Measurements from ENCODE around the gene C16orf96. TPM values are rescaled to one million over a fixed set of nuclear protein-coding genes. Genes with fewer than 3 reads are reported as not detected.

Gene C16orf96
- total and polyA plus RNA-seq, 10 donors: 0.06 to 0.33 (median 0.21) TPM

DNA sequence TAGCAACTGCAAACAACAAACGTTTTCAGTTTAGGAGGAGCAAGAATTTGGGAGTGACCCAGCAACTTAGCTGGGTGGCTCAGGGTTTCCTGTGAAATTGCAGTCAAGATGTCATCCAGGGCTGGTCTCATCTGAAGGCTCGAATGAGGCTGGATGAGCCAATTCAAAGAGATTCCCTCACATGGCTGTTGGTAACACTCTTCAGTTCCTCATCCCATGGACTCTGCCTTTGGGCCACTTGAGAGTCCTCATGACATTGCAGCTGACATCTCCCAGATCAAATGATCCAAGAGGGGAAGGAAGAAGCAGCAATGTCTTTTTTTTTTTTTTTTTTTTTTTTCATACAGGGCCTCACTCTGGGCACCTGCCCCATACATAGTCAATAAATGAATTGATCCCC lies 32.2 kb downstream of the C16orf96 start:
- H3K4me1 ChIP-seq: peaks cover 0 to 7% (median 2%) of the 10 kb centered on the region in 6 donors
- 78 to 86% (median 82%) methylated on average over 2 of the region's 2 CpGs for WGBS, 5 donors

DNA sequence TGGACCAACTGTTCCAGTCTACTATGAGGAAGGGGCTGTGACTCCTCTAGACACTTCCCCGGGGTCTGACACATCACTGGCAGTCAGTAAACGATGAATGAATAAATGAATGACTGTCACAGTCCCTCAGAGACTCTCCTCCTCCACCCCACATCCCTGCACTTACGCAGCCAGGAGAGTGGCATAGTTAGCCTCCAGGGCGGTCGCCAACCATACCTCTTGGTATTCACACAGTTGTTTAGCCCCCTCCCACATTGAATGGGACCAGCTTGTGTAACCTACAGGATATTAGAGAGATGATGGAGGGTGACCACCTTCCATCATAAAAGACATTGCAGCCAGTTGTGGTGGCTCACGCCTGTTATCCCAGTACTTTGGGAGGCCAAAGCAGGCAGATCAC lies 32.8 kb downstream of the C16orf96 start:
- TF ChIP-seq CTCF (IDR thresholded peaks at IDR 0.05 in 8 of 11, conservative IDR thresholded peaks at IDR 0.05 in 3 of 11) (no peak), POLR2AphosphoS5 (IDR thresholded peaks at IDR 0.05) (no peak), POLR2A (IDR thresholded peaks at IDR 0.05) (no peak)
- intact Hi-C loops (cut with DNase I; ENCODE audit: low total_unique reads): no loop called here
- H3K4me3 ChIP-seq: no peak overlapping the region
- H3K27me3 ChIP-seq (replicated peaks in 1 of 7): peaks cover 0 to 16% (median 0%) of the 10 kb centered on the region in 7 donors
- peaks cover 0 to 7% (median 2%) of the 10 kb centered on the region in 6 donors for H3K4me1 ChIP-seq
- no peak for DNase-seq
- no peak overlapping the region for H3K27ac ChIP-seq
- WGBS, 5 donors: 93 to 98% (median 95%) methylated on average over 6 of the region's 6 CpGs
- H3K9me3 ChIP-seq: peaks cover 0 to 10% (median 9%) of the 10 kb centered on the region in 8 donors
- H3K36me3 ChIP-seq: no peaks in the 10 kb centered on the region

More for the DNA sequence above, 32.2 kb downstream of the C16orf96 start:
- TF ChIP-seq CTCF (IDR thresholded peaks at IDR 0.05 in 8 of 11, conservative IDR thresholded peaks at IDR 0.05 in 3 of 11) (no peak), POLR2AphosphoS5 (IDR thresholded peaks at IDR 0.05) (no peak), POLR2A (IDR thresholded peaks at IDR 0.05) (no peak)
- intact Hi-C loops (cut with DNase I; ENCODE audit: low total_unique reads): no loop called here
- Histone ChIP-seq H3K4me3 (no peak overlapping the region), H3K9me3 (peaks cover 0 to 10% (median 9%) of the 10 kb centered on the region in 8 donors), H3K27ac (no peak overlapping the region), H3K27me3 (replicated peaks in 1 of 7) (peaks cover 0 to 16% (median 0%) of the 10 kb centered on the region in 7 donors), H3K36me3 (no peaks in the 10 kb centered on the region)
- no peak for DNase-seq

DNA sequence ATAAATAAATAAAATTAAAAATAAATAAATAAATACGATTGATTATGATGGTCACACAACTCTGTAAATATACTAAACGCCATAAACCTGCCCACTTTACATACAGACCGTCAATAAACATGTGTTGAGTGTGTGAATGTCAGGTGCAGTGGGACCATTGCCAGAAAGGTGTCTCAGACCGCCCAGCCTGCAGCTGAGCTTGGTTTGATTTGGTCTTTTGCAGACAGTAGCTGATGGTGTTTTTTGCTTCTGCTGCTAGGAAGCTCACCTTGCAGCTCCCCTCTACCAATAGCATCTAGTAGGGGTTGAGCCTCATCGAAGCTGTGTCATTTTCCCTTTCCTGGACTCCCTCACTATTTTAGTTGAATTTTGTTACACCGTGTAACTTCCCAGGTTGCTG lies 35.1 kb downstream of the C16orf96 start:
- intact Hi-C loops (cut with DNase I; ENCODE audit: low total_unique reads): no loop called here
- WGBS, 5 donors: 73 to 83% (median 75%) methylated on average over 6 of the region's 6 CpGs
- Histone ChIP-seq H3K4me1 (no peaks in the 10 kb centered on the region), H3K27me3 (replicated peaks in 1 of 7) (peaks cover 0 to 9% (median 0%) of the 10 kb centered on the region in 7 donors), H3K4me3 (no peak overlapping the region), H3K36me3 (no peaks in the 10 kb centered on the region), H3K27ac (no peak overlapping the region), H3K9me3 (peaks cover 0 to 10% (median 9%) of the 10 kb centered on the region in 8 donors)
- TF ChIP-seq POLR2AphosphoS5 (IDR thresholded peaks at IDR 0.05) (no peak), POLR2A (IDR thresholded peaks at IDR 0.05) (no peak), CTCF (IDR thresholded peaks at IDR 0.05 in 8 of 11, conservative IDR thresholded peaks at IDR 0.05 in 3 of 11) (no peak)
- DNase-seq: no peak

GRCh38 chr16:4591706-4592470 lies 35.7 kb downstream of the C16orf96 start:
- H3K4me3 ChIP-seq: no peak overlapping the region
- no peak for DNase-seq

More at GRCh38 chr16:4591706-4592470, 35.7 kb downstream of the C16orf96 start:
- peaks cover 0 to 10% (median 9%) of the 10 kb centered on the region in 8 donors for H3K9me3 ChIP-seq
- H3K36me3 ChIP-seq: no peaks in the 10 kb centered on the region
- H3K4me1 ChIP-seq: no peaks in the 10 kb centered on the region
- TF ChIP-seq POLR2AphosphoS5 (IDR thresholded peaks at IDR 0.05): no peak
- TF ChIP-seq POLR2A (IDR thresholded peaks at IDR 0.05): no peak
- no peak for TF ChIP-seq CTCF (IDR thresholded peaks at IDR 0.05 in 8 of 11, conservative IDR thresholded peaks at IDR 0.05 in 3 of 11)
- WGBS, 5 donors: 82 to 88% (median 84%) methylated on average over 9 to 17 of the region's 17 CpGs
- no peak overlapping the region for H3K27ac ChIP-seq
- intact Hi-C loops (cut with DNase I; ENCODE audit: low total_unique reads): no loop called here
- H3K27me3 ChIP-seq (replicated peaks in 1 of 7): peaks cover 0 to 2% (median 0%) of the 10 kb centered on the region in 7 donors

Measured in spleen (tissue), 11 donors.